ENCODE results near the gene GHSR. TPM values are rescaled to one million over a fixed set of nuclear protein-coding genes. Genes with fewer than 3 reads are reported as not detected.

GHSR gene
- polyA plus RNA-seq, 1 of the 3 experiments (the other 2 are of a cell fraction): not detected

DNA sequence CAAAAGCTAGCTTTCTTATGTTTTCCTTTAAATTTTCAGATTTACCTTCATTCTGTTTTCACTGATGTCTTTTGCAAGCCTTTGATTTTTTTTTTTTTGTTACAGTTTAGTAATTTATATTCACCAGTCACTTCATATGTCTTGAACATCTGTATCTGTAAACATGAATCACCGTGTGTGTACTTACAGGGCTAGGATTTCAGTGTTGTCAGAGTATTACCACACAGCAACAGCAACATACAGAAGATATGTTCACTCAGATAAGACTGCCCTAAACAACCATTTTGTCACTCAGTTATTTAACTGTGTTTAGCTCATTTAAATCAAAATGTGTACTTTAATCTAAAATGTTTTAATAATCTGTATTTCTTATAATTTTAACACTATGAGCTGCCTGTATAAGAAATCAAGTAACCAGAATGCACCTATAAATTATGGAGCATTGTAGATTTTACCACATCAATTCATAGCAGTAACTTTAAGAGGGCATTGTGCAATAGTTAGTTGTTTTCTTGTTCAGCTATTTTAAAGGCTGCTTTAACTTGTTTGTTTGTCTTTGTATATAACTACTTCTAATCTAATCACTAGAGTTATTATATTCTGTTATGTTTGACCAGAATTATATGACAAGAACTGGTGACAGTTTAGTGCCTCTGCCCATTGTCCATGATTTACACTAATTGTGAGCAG, 50.4 kb downstream of the GHSR start:
- TF ChIP-seq SMC3 (IDR thresholded peaks at IDR 0.05; ENCODE audit: low read depth, low read length): no peak
- no peak for TF ChIP-seq NFIC (IDR thresholded peaks at IDR 0.05; ENCODE audit: borderline replicate concordance)
- TF ChIP-seq EZH2phosphoT487 (IDR thresholded peaks at IDR 0.05; ENCODE audit: borderline replicate concordance, low read depth): no peak
- TF ChIP-seq FOXJ3 (CRISPR knock-in tag; IDR thresholded peaks at IDR 0.05): no peak
- TF ChIP-seq, protein P1, sequence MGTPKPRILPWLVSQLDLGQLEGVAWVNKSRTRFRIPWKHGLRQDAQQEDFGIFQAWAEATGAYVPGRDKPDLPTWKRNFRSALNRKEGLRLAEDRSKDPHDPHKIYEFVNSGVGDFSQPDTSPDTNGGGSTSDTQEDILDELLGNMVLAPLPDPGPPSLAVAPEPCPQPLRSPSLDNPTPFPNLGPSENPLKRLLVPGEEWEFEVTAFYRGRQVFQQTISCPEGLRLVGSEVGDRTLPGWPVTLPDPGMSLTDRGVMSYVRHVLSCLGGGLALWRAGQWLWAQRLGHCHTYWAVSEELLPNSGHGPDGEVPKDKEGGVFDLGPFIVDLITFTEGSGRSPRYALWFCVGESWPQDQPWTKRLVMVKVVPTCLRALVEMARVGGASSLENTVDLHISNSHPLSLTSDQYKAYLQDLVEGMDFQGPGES (IDR thresholded peaks at IDR 0.05; ENCODE audit: low read depth, low read length): no peak
- TF ChIP-seq, protein P2, sequence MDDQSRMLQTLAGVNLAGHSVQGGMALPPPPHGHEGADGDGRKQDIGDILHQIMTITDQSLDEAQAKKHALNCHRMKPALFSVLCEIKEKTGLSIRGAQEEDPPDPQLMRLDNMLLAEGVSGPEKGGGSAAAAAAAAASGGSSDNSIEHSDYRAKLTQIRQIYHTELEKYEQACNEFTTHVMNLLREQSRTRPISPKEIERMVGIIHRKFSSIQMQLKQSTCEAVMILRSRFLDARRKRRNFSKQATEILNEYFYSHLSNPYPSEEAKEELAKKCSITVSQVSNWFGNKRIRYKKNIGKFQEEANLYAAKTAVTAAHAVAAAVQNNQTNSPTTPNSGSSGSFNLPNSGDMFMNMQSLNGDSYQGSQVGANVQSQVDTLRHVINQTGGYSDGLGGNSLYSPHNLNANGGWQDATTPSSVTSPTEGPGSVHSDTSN (IDR thresholded peaks at IDR 0.05): no peak
- TF ChIP-seq RFX5 (IDR thresholded peaks at IDR 0.05; ENCODE audit: low read length): no peak
- TF ChIP-seq, protein P3, sequence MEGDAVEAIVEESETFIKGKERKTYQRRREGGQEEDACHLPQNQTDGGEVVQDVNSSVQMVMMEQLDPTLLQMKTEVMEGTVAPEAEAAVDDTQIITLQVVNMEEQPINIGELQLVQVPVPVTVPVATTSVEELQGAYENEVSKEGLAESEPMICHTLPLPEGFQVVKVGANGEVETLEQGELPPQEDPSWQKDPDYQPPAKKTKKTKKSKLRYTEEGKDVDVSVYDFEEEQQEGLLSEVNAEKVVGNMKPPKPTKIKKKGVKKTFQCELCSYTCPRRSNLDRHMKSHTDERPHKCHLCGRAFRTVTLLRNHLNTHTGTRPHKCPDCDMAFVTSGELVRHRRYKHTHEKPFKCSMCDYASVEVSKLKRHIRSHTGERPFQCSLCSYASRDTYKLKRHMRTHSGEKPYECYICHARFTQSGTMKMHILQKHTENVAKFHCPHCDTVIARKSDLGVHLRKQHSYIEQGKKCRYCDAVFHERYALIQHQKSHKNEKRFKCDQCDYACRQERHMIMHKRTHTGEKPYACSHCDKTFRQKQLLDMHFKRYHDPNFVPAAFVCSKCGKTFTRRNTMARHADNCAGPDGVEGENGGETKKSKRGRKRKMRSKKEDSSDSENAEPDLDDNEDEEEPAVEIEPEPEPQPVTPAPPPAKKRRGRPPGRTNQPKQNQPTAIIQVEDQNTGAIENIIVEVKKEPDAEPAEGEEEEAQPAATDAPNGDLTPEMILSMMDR (IDR thresholded peaks at IDR 0.05): no peak
- TF ChIP-seq, protein P4, sequence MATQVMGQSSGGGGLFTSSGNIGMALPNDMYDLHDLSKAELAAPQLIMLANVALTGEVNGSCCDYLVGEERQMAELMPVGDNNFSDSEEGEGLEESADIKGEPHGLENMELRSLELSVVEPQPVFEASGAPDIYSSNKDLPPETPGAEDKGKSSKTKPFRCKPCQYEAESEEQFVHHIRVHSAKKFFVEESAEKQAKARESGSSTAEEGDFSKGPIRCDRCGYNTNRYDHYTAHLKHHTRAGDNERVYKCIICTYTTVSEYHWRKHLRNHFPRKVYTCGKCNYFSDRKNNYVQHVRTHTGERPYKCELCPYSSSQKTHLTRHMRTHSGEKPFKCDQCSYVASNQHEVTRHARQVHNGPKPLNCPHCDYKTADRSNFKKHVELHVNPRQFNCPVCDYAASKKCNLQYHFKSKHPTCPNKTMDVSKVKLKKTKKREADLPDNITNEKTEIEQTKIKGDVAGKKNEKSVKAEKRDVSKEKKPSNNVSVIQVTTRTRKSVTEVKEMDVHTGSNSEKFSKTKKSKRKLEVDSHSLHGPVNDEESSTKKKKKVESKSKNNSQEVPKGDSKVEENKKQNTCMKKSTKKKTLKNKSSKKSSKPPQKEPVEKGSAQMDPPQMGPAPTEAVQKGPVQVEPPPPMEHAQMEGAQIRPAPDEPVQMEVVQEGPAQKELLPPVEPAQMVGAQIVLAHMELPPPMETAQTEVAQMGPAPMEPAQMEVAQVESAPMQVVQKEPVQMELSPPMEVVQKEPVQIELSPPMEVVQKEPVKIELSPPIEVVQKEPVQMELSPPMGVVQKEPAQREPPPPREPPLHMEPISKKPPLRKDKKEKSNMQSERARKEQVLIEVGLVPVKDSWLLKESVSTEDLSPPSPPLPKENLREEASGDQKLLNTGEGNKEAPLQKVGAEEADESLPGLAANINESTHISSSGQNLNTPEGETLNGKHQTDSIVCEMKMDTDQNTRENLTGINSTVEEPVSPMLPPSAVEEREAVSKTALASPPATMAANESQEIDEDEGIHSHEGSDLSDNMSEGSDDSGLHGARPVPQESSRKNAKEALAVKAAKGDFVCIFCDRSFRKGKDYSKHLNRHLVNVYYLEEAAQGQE (IDR thresholded peaks at IDR 0.05; ENCODE audit: low read depth, low read length): no peak
- no peak for TF ChIP-seq TCF12 (IDR thresholded peaks at IDR 0.05)
- TF ChIP-seq CHD2 (IDR thresholded peaks at IDR 0.05; ENCODE audit: low read length, partially characterized antibody): no peak
- TF ChIP-seq, protein P5, sequence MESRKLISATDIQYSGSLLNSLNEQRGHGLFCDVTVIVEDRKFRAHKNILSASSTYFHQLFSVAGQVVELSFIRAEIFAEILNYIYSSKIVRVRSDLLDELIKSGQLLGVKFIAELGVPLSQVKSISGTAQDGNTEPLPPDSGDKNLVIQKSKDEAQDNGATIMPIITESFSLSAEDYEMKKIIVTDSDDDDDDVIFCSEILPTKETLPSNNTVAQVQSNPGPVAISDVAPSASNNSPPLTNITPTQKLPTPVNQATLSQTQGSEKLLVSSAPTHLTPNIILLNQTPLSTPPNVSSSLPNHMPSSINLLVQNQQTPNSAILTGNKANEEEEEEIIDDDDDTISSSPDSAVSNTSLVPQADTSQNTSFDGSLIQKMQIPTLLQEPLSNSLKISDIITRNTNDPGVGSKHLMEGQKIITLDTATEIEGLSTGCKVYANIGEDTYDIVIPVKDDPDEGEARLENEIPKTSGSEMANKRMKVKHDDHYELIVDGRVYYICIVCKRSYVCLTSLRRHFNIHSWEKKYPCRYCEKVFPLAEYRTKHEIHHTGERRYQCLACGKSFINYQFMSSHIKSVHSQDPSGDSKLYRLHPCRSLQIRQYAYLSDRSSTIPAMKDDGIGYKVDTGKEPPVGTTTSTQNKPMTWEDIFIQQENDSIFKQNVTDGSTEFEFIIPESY (IDR thresholded peaks at IDR 0.05; ENCODE audit: borderline replicate concordance, low read depth): no peak
- no peak for TF ChIP-seq FOSL2 (IDR thresholded peaks at IDR 0.05; ENCODE audit: borderline replicate concordance, low read depth)
- TF ChIP-seq TAF1 (IDR thresholded peaks at IDR 0.05; ENCODE audit: borderline replicate concordance, low read depth, low read length): no peak
- TF ChIP-seq TEAD4 (IDR thresholded peaks at IDR 0.05; ENCODE audit: borderline replicate concordance, insufficient read depth): no peak
- no peak for TF ChIP-seq POLR2AphosphoS5 (IDR thresholded peaks at IDR 0.05; ENCODE audit: low read depth, low read length)
- no peak for TF ChIP-seq RCOR1 (IDR thresholded peaks at IDR 0.05; ENCODE audit: low read length)
- H3K79me2 ChIP-seq (ENCODE audit: insufficient read depth): peaks cover 5% of the 10 kb centered on the region; the same call in 1 of the 2 replicates
- CTCF ChIA-PET: interaction anchor here (1.0 kb wide), 1 partner anchor 9 kb away, joined by 3 read pairs; no protein-coding TSS in a partner anchor
- H2AFZ ChIP-seq (ENCODE audit: low read depth): no peak overlapping the region
- H3K9me3 ChIP-seq: no peaks in the 10 kb centered on the region
- H4K20me1 ChIP-seq (ENCODE audit: insufficient read depth): no peaks in the 10 kb centered on the region
- H3K4me1 ChIP-seq (ENCODE audit: control insufficient read depth in 1 of 2, insufficient read depth in 2 of 2, low read depth in 1 of 2, low read length in 1 of 2): no peaks in the 10 kb centered on the region
- peaks cover 7% of the 10 kb centered on the region for H3F3A ChIP-seq (replicated peaks; ENCODE audit: insufficient read depth)
- H3K9ac ChIP-seq: no peak overlapping the region
- no peak overlapping the region for H3K4me2 ChIP-seq
- H3K27me3 ChIP-seq (ENCODE audit: insufficient read depth): no peaks in the 10 kb centered on the region
- POLR2A ChIA-PET: no interaction called here
- 71% methylated on average over 1 of the region's 1 CpG for WGBS (ENCODE audit: low lambda C conversion rate)
- no peak for DNase-seq
- H3K36me3 ChIP-seq (replicated peaks in 1 of 2; ENCODE audit: control insufficient read depth in 1 of 2, insufficient read depth in 2 of 2, low read length in 1 of 2): peaks cover 37 to 72% of the 10 kb centered on the region in 2 experiments
- no peak overlapping the region for H3K27ac ChIP-seq (ENCODE audit: low read depth in 2 of 2, low read length in 1 of 2)
- no peaks in the 10 kb centered on the region for H3K9me2 ChIP-seq
- H3K4me3 ChIP-seq (ENCODE audit: low read depth in 2 of 2, low read length in 1 of 2): no peak overlapping the region

Data from SK-N-SH (cell line).